Uterus (tissue), 2 donors: ENCODE results near the gene CDH13.

Source experiments
- CTCF ChIP-seq, 4 experiments: fragments of 200-600 bp in 2 of 4; fragments of 450-650 bp in 2 of 4; sonication (generic) in 2 of 4; IDR thresholded peaks; one replicate each; pipeline ENCODE4 v1.5.1; 2016 to 2019; ENCODE audit warnings: antibody characterized with exemption in 4 of 4, mild to moderate bottlenecking in 2 of 4, moderate library complexity in 1 of 4
- POLR2A ChIP-seq, 2 donors: fragments of 450-650 bp; IDR thresholded peaks; one replicate each; pipeline ENCODE4 v1.6.1; 2016; ENCODE audit warnings: antibody characterized with exemption in 2 of 2, mild to moderate bottlenecking in 1 of 2, moderate library complexity in 1 of 2

- TF ChIP-seq POLR2A (IDR thresholded peaks at IDR 0.05) (no peak), CTCF (IDR thresholded peaks at IDR 0.05) (no peak)
Measured at GRCh38 chr16:82720414-82720813, 93.6 kb downstream of the CDH13 start.
